ENCODE data around the gene ANKRD44. TPM values are rescaled to one million over a fixed set of nuclear protein-coding genes. Genes with fewer than 3 reads are reported as not detected.

Gene ANKRD44
- total and polyA plus RNA-seq, 2 experiments from 2014 or later, result 2.9 to 4.9 TPM

DNA sequence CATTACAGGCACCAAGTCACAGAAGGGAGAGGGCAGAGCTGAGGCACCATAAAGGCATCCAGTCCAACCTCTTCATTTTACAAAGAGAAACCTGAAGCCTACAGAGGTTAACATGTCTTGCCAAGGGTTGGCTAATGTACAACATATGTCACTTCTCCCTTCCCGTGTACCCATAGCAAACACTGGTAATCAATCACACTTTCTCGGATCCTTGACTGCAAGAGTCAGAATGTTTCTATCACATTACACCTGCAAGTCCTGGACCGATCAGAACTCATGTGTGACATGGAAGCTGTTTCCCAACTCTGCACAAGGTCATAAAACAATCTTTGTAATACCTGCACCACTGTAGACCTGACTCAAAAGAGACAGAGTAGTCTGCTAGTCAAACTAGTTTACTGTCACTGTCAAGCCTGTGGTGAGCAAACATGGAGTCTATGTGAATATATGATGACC lies 6.0 kb downstream of the ANKRD44 start:
- Histone ChIP-seq H3K36me3 (ENCODE audit: low read depth) (no peaks in the 10 kb centered on the region), H3K9me3 (ENCODE audit: low read depth) (no peaks in the 10 kb centered on the region), H3K4me3 (no peak overlapping the region), H3K27me3 (replicated peaks; ENCODE audit: insufficient read depth) (no peaks in the 10 kb centered on the region), H3F3A (ENCODE audit: insufficient read depth) (0 out of 2 replicates have a peak, but pooled peaks cover 6% of the 10 kb centered on the region), H3K4me1 (ENCODE audit: insufficient read depth) (peaks cover 7% of the 10 kb centered on the region; the same call in 1 of the 2 replicates), H4K20me1 (ENCODE audit: insufficient read depth) (no peaks in the 10 kb centered on the region), H3K9ac (no peak overlapping the region), H3K27ac (no peak overlapping the region), H3K4me2 (ENCODE audit: unreplicated experiment) (no peak overlapping the region), H2AFZ (no peak overlapping the region), H3K9me2 (ENCODE audit: insufficient read depth) (no peaks in the 10 kb centered on the region), H3K79me2 (ENCODE audit: insufficient read depth) (peaks cover 8% of the 10 kb centered on the region; the same call in 1 of the 2 replicates)
- in situ Hi-C loops (cut with MboI), result no loop called here
- TF ChIP-seq EZH2 (IDR thresholded peaks at IDR 0.05; ENCODE audit: insufficient read depth, poor library complexity, severe bottlenecking), result no peak
- TF ChIP-seq EZH2phosphoT487 (IDR thresholded peaks at IDR 0.05; ENCODE audit: insufficient read depth, low read depth), result no peak
- WGBS, 2 experiments (ENCODE audit: low coverage in 1 of 2, low lambda C conversion rate in 2 of 2, missing lambda C conversion rate in 2 of 2), result 95 to 97% methylated on average over 3 of the region's 3 CpGs
- no peak for DNase-seq

DNA sequence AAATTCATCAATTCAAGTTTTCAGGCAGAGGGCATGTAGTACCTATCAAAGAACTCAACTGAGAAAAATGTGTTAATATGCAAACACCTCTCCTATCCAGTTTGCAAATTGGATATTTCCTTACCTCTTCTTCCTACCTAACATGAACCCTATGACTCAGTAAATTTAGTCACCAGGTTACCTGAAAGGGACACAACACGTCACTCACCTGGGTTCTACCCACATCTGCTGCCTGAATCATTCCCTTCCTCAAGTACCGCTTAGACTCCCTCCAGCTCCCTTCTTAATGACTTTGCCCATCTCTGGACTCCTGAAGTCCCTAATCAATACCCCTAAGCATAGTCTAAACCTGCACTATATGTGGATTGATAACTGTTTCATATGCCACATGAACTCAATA lies 10.4 kb downstream of the ANKRD44 start:
- no peak for DNase-seq
- no peaks in the 10 kb centered on the region for H3K4me1 ChIP-seq (ENCODE audit: insufficient read depth)

DNA sequence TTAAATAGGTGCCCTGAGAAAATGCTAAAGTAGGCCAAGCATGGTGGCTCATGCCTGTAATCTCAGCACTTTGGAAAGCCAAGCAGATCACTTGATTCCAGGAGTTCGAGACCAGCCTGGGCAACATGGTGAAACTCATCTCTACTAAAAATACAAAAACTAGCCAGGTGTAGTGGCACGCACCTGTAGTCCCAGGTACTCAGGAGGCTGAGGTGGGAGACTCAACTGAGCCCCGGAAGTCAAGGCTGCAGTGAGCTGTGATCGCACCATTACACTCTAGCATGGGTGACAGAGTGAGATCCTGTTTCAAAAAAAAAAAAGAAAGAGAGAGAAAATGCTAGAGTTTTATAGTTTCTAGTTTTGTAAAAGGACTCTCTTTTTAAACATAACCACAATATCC lies 12.0 kb downstream of the ANKRD44 start:
- Histone ChIP-seq H3K4me1 (ENCODE audit: insufficient read depth) (0 out of 2 replicates have a peak, but pooled peaks cover 8% of the 10 kb centered on the region), H3K79me2 (ENCODE audit: insufficient read depth) (no peaks in the 10 kb centered on the region), H3K9me3 (ENCODE audit: low read depth) (no peaks in the 10 kb centered on the region), H3K4me2 (ENCODE audit: unreplicated experiment) (no peak overlapping the region), H3K4me3 (no peak overlapping the region), H3K9ac (no peak overlapping the region), H3K9me2 (ENCODE audit: insufficient read depth) (no peaks in the 10 kb centered on the region), H3K27ac (no peak overlapping the region), H3F3A (ENCODE audit: insufficient read depth) (no peaks in the 10 kb centered on the region), H3K27me3 (replicated peaks; ENCODE audit: insufficient read depth) (no peaks in the 10 kb centered on the region), H3K36me3 (ENCODE audit: low read depth) (no peaks in the 10 kb centered on the region), H2AFZ (no peak overlapping the region), H4K20me1 (ENCODE audit: insufficient read depth) (no peaks in the 10 kb centered on the region)
- WGBS, 2 experiments (ENCODE audit: low coverage in 1 of 2, low lambda C conversion rate in 2 of 2, missing lambda C conversion rate in 2 of 2), result 80 to 87% methylated on average over 4 of the region's 4 CpGs
- in situ Hi-C loops (cut with MboI), result loop anchor here (10.0 kb wide), 1 partner anchor 94 kb away; no protein-coding TSS in a partner anchor
- DNase-seq, result no peak
- TF ChIP-seq EZH2phosphoT487 (IDR thresholded peaks at IDR 0.05; ENCODE audit: insufficient read depth, low read depth) (no peak), EZH2 (IDR thresholded peaks at IDR 0.05; ENCODE audit: insufficient read depth, poor library complexity, severe bottlenecking) (no peak)

More for the DNA sequence above, 10.4 kb downstream of the ANKRD44 start:
- H4K20me1 ChIP-seq (ENCODE audit: insufficient read depth), result no peaks in the 10 kb centered on the region
- H3K9ac ChIP-seq, result no peak overlapping the region
- H3K36me3 ChIP-seq (ENCODE audit: low read depth), result no peaks in the 10 kb centered on the region
- no peaks in the 10 kb centered on the region for H3K27me3 ChIP-seq (replicated peaks; ENCODE audit: insufficient read depth)
- WGBS, 2 experiments (ENCODE audit: low coverage in 1 of 2, low lambda C conversion rate in 2 of 2, missing lambda C conversion rate in 2 of 2), result 84 to 92% methylated on average over 2 of the region's 2 CpGs
- no peak overlapping the region for H3K27ac ChIP-seq
- H3K4me2 ChIP-seq (ENCODE audit: unreplicated experiment), result no peak overlapping the region
- in situ Hi-C loops (cut with MboI), result no loop called here
- TF ChIP-seq EZH2phosphoT487 (IDR thresholded peaks at IDR 0.05; ENCODE audit: insufficient read depth, low read depth), result no peak
- no peak for TF ChIP-seq EZH2 (IDR thresholded peaks at IDR 0.05; ENCODE audit: insufficient read depth, poor library complexity, severe bottlenecking)
- no peaks in the 10 kb centered on the region for H3F3A ChIP-seq (ENCODE audit: insufficient read depth)
- no peaks in the 10 kb centered on the region for H3K9me3 ChIP-seq (ENCODE audit: low read depth)
- peaks cover 8% of the 10 kb centered on the region; the same call in 1 of the 2 replicates for H3K79me2 ChIP-seq (ENCODE audit: insufficient read depth)
- H2AFZ ChIP-seq, result no peak overlapping the region
- no peaks in the 10 kb centered on the region for H3K9me2 ChIP-seq (ENCODE audit: insufficient read depth)
- H3K4me3 ChIP-seq, result no peak overlapping the region

DNA sequence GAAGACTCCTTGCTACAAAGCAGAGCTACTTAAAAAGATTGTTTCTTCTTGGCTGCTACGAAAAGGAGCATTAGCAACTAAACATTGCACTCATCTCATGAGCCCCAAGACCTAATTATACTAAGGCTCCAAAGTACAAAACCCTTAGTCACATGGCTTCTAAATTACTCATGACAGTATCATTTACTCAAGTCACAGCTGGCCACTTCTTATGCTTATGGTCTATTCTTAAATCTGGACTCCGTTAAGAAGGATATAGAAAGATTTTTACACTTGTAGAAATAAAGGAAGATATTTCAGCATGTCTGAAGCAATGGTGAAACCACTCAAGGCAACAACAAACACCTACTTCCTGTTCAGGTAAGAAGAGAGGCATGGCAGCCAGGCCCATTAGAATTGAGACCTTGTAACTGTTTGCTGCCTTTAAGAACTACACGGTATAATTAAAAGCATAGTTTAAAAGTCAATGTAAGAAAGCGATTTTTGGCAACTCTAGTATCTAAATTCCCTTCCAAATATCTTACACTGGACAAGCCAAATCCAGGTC lies 12.7 kb downstream of the ANKRD44 start:
- DNase-seq, result no peak
- H3K36me3 ChIP-seq (ENCODE audit: low read depth), result no peaks in the 10 kb centered on the region
- no peak overlapping the region for H3K27ac ChIP-seq

More for the DNA sequence above, 12.7 kb downstream of the ANKRD44 start:
- H4K20me1 ChIP-seq (ENCODE audit: insufficient read depth), result no peaks in the 10 kb centered on the region
- H3K4me3 ChIP-seq, result no peak overlapping the region
- no peaks in the 10 kb centered on the region for H3K9me2 ChIP-seq (ENCODE audit: insufficient read depth)
- no peaks in the 10 kb centered on the region for H3K27me3 ChIP-seq (replicated peaks; ENCODE audit: insufficient read depth)
- no peaks in the 10 kb centered on the region for H3K79me2 ChIP-seq (ENCODE audit: insufficient read depth)
- 0 out of 2 replicates have a peak, but pooled peaks cover 8% of the 10 kb centered on the region for H3K4me1 ChIP-seq (ENCODE audit: insufficient read depth)
- H3F3A ChIP-seq (ENCODE audit: insufficient read depth), result no peaks in the 10 kb centered on the region
- TF ChIP-seq EZH2 (IDR thresholded peaks at IDR 0.05; ENCODE audit: insufficient read depth, poor library complexity, severe bottlenecking), result no peak
- no peak for TF ChIP-seq EZH2phosphoT487 (IDR thresholded peaks at IDR 0.05; ENCODE audit: insufficient read depth, low read depth)
- H3K9me3 ChIP-seq (ENCODE audit: low read depth), result no peaks in the 10 kb centered on the region
- no peak overlapping the region for H2AFZ ChIP-seq
- H3K9ac ChIP-seq, result no peak overlapping the region
- WGBS, 2 experiments (ENCODE audit: low coverage in 1 of 2, low lambda C conversion rate in 2 of 2, missing lambda C conversion rate in 2 of 2), result 98 to 99% methylated on average over 4 of the region's 4 CpGs
- in situ Hi-C loops (cut with MboI), result loop anchor here (10.0 kb wide), 1 partner anchor 93 kb away; no protein-coding TSS in a partner anchor
- no peak overlapping the region for H3K4me2 ChIP-seq (ENCODE audit: unreplicated experiment)
